GM12872 (cell line): ENCODE measurements around the gene FLNC.

Source experiments
- TF ChIP-seq, protein P1 (sequence below): IDR thresholded peaks from 3 replicates; pipeline ENCODE4 v1.5.1; 2011; ENCODE audit warnings: low read depth, mild to moderate bottlenecking, low read length, moderate library complexity; ENCODE audit not compliant: insufficient read depth

The FLNC gene

DNA sequence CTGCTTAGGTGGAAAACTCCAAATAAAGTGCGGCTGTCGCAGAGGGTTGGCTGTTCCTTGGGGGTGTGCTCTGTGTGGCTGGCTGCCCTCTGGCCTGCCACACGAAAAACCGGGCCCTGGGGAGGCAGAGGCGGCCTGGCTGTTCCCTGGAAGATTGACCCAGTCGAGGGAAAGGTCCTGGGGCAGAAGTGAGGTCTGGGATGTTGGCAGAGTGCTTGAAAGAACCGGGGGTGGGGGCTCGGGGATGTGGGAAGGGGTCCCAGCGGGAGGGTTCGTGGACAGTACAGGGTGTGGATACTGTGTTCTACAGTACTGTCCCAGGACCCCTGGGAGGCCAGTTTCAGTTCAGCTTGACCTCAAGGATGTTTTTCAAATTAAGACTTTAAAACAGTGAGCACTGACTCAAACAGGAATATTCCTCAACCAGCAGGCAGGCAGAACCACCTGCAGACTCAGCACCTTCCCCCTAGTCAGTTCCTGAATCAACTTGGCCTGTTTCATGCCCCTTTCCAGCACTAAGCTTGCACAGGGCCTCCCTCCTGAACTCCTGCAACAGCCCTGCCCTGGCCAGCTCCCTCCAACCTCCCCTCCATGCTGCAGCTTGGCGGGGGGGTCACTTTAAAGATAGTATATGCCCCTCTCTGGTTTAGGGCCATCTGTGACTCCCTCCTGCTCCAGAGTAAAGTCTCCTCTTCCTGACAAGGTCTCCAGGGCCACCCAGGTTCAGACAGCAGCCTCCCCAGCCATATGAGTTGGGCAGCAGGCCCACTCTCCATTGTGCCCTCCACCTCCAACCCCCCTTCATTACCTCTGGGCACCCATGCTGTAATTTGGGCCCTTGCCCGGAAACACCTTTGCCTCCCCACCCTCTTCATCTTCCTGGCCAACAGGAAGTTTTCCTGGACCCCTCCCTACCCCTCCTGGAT, 29.3 kb downstream of the FLNC start:
- TF ChIP-seq, protein P1, sequence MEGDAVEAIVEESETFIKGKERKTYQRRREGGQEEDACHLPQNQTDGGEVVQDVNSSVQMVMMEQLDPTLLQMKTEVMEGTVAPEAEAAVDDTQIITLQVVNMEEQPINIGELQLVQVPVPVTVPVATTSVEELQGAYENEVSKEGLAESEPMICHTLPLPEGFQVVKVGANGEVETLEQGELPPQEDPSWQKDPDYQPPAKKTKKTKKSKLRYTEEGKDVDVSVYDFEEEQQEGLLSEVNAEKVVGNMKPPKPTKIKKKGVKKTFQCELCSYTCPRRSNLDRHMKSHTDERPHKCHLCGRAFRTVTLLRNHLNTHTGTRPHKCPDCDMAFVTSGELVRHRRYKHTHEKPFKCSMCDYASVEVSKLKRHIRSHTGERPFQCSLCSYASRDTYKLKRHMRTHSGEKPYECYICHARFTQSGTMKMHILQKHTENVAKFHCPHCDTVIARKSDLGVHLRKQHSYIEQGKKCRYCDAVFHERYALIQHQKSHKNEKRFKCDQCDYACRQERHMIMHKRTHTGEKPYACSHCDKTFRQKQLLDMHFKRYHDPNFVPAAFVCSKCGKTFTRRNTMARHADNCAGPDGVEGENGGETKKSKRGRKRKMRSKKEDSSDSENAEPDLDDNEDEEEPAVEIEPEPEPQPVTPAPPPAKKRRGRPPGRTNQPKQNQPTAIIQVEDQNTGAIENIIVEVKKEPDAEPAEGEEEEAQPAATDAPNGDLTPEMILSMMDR, result no peak

DNA sequence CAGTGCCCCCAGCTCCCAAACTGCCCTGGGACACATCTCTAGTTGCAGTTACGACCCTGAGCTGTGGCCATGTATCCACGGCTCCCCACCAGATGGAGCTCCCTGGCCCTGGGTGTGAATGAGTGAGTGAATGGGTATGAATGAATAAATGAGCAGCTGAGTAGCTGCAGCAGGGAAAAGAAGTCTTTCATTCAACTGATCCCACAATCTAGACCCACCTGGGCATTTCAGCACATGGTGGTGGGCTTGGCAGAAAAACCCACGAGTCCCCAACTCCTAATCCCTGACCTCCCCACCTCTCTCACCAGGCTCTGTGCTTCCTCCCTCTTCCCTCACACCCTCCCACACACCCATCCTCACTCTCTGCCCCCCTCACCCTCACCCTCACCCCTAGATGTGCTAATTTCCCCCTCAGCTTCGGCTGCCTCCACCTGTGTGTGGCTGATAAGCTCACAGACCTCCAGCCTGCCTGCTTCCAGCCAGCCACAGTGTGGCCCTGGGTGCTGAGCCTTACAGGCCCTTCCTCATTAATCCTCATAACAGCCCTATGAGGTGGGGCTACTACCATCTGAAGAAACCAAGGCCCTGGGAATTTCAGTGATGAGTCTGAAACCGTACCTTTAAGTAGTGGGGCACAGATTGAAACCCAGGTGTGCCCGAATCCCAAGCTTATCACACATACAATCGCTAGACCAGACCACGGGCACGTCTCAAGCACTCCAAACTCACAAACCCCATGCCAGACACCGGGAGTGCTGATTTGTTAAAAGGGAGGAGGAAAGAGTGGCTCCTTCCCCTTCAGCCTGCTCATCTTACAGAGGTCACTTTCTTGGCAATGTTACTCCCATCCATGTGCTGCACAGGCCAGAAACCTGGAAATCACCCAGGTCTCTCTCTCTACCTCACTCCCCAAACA, 30.2 kb downstream of the FLNC start:
- TF ChIP-seq, protein P1, result 0 out of 3 replicates have a peak, but pooled peaks have one; percentile 28

DNA sequence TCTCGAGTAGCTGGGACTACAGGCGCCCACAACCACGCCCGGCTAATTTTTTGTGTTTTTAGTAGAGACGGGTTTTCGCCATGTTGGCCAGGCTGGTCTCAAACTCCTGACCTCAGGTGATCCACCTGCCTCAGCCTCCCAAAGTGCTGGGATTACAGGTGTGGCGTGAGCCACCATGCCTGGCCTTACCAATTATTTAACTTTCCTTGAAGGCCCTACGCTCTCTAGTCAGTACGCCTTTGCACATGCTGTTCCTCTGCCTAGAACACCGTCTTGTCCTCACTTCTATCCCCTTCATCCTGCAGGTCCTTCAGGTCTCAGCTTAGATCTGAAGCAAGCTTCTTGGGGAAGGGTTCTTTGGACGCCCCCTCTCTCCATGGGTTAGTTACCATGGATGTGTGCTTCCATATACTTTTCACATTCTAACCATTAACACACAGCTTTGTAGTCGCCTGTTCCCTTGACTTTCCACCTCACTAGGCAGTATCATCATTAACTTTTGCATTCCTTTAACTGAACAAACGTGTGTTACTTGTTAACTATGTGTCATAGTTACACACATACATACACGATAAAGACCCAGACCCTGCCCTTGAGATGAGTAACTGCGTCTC, 31.9 kb downstream of the FLNC start:
- TF ChIP-seq, protein P1, result no peak

DNA sequence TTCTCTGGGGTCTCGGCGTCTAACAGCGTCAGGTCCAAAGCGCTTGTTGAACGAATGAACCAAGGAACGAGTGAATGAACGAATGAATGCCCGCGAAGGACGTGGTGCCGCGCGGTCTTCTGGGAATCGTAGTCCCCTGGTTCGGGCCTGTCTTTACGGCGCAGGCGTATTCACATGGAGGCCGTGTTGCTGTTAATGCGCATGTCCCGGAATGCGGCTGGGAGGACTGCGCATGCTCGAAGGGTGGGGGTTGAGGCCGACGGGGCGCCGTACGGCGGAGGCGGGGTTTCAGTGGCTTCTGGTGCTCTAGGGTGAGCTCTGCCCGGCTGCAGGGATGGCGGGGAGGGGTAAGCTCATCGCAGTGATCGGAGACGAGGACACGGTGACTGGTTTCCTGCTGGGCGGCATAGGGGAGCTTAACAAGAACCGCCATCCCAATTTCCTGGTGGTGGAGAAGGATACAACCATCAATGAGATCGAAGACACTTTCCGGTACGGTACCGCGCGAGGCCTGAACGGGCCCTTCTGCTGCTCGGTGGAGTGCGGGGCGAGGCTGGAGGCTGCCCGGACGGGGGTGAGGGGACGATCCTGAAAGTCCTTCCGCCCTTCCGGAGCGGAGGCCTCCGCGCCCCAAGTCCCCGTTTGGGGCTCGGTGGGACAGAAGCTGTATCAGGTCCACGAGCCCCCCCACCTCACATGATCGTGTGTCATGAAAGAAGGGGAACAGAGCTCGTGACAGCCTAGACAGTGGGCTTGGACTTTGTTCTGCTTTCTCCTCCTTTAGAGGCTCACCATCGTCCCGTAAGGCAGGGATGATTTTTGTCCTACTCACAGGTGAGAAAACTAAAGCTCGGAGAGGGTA, 32.6 kb downstream of the FLNC start, which contains the start of gene ATP6V1F:
Gene ATP6V1F (plus strand): TSS at position 286 of the 862 bp plus-strand sequence. CDS start 49 bp downstream, at position 335.
- TF ChIP-seq, protein P1, result no peak; the same call in 2 of the 3 replicates

DNA sequence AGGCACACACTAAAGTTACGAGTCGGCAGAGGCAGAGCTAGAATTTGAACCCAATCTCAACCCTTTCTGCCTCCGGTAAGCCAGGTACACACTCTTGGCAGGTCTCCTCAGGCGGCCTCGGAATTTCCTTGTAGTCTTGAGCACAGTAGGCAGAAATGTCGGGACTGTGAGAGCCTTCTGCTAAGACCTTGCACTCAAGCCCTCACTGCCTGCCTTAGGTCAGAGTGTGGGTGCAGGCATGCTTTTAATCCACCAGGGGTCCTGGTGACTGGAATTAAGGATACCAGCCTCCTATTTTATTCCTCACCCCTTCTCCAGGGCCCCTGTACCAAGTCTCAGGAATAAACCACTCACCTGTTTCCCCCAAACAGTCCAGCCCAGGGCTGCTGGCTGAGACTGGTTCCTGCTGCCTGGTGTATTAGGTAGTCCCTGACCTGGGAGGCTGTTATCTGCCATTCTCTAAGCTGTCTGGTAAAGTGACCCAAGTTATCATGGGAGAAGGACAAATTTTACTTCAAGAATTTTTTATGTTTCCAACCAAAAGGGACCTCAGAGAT, 33.3 kb downstream of the FLNC start:
- TF ChIP-seq, protein P1, result peak; percentile 77

DNA sequence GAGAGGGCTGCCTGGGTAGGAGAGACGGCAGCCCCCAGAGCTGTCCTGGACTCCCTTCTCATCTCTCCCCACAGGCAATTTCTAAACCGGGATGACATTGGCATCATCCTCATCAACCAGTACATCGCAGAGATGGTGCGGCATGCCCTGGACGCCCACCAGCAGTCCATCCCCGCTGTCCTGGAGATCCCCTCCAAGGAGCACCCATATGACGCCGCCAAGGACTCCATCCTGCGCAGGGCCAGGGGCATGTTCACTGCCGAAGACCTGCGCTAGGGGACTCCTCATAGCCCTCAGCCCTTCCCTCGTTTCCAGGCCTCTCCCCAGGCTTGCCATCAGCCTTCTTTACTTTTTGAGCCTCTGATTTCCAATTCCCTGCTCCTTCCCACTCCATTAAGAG, 35.1 kb downstream of the FLNC start:
- TF ChIP-seq, protein P1, result no peak
